H9 (cell line): ENCODE results near the gene HSD3B1. TPM values are rescaled to one million over a fixed set of nuclear protein-coding genes. Genes with fewer than 3 reads are reported as not detected.

ENCODE experiments used
- DNase-seq: peaks from one replicate; pipeline ENCODE4 v3.0.0-alpha.2; 2017
- H2AFZ ChIP-seq: one replicate; pipeline ENCODE4 v1.6.1; 2013; ENCODE audit warnings: mild to moderate bottlenecking, low read length, control low read depth, moderate library complexity
- H2AK5ac ChIP-seq: 2 replicates; pipeline ENCODE4 v1.6.1; 2013; ENCODE audit warnings: low read length, control low read depth, mixed read lengths; ENCODE audit not compliant: insufficient read length
- H2BK120ac ChIP-seq: one replicate; pipeline ENCODE4 v1.6.1; 2013; ENCODE audit warnings: low read depth, mild to moderate bottlenecking, low read length, control low read depth, inconsistent platforms; ENCODE audit not compliant: poor library complexity, severe bottlenecking
- H2BK12ac ChIP-seq: 2 replicates; pipeline ENCODE4 v1.6.1; 2013; ENCODE audit warnings: low read length, control low read depth, mixed read lengths, low read depth; ENCODE audit not compliant: insufficient read length
- H2BK15ac ChIP-seq: 2 replicates; pipeline ENCODE4 v1.6.1; 2013; ENCODE audit warnings: low read depth, low read length, control low read depth
- H2BK20ac ChIP-seq: one replicate; pipeline ENCODE4 v1.6.1; 2013; ENCODE audit warnings: low read depth, mild to moderate bottlenecking, low read length, control low read depth, inconsistent platforms; ENCODE audit not compliant: poor library complexity, severe bottlenecking
- H2BK5ac ChIP-seq: 2 replicates; pipeline ENCODE4 v1.6.1; 2013; ENCODE audit warnings: low read length, control low read depth, mixed read lengths; ENCODE audit not compliant: insufficient read length
- H3K14ac ChIP-seq: 2 replicates; pipeline ENCODE4 v1.6.1; 2013; ENCODE audit warnings: low read length, control low read depth; ENCODE audit not compliant: insufficient read depth
- H3K18ac ChIP-seq: 2 replicates; pipeline ENCODE4 v1.6.1; 2013; ENCODE audit warnings: low read depth, mild to moderate bottlenecking, mixed read lengths, low read length, control low read depth; ENCODE audit not compliant: insufficient read length
- H3K23ac ChIP-seq: 2 replicates; pipeline ENCODE4 v1.6.1; 2013; ENCODE audit warnings: low read length, control low read depth, mixed read lengths, low read depth; ENCODE audit not compliant: insufficient read length
- H3K23me2 ChIP-seq: 2 replicates; pipeline ENCODE4 v1.6.1; 2013; ENCODE audit warnings: low read depth, mild to moderate bottlenecking, mixed read lengths, low read length, control low read depth; ENCODE audit not compliant: insufficient read length, poor library complexity, severe bottlenecking
- H3K27ac ChIP-seq: 2 replicates; pipeline ENCODE4 v1.5.1; 2013; ENCODE audit warnings: low read length, control low read depth, mixed read lengths, low read depth; ENCODE audit not compliant: insufficient read length
- H3K27me3 ChIP-seq: 2 replicates; pipeline ENCODE4 v1.6.1; 2013; ENCODE audit warnings: low read length, control low read depth, inconsistent platforms; ENCODE audit not compliant: insufficient read depth
- H3K4ac ChIP-seq: 2 replicates; pipeline ENCODE4 v1.6.1; 2013; ENCODE audit warnings: low read depth, mild to moderate bottlenecking, control low read depth, inconsistent platforms, low read length, moderate library complexity
- H3K4me1 ChIP-seq: 2 replicates; pipeline ENCODE4 v1.6.1; 2013; ENCODE audit warnings: low read length, control low read depth, inconsistent platforms; ENCODE audit not compliant: insufficient read depth
- H3K4me2 ChIP-seq: 2 replicates; pipeline ENCODE4 v1.6.1; 2013; ENCODE audit warnings: low read length, control low read depth, mixed read lengths; ENCODE audit not compliant: insufficient read length, insufficient read depth
- H3K56ac ChIP-seq: 2 replicates; pipeline ENCODE4 v1.6.1; 2013; ENCODE audit warnings: low read depth, mild to moderate bottlenecking, mixed read lengths, low read length, control low read depth; ENCODE audit not compliant: insufficient read length
- H3K79me1 ChIP-seq: 2 replicates; pipeline ENCODE4 v1.6.1; 2013; ENCODE audit warnings: low read depth, mild to moderate bottlenecking, moderate library complexity, low read length, control low read depth, inconsistent platforms; ENCODE audit not compliant: insufficient read depth, poor library complexity, severe bottlenecking
- H3K79me2 ChIP-seq: 2 replicates; pipeline ENCODE4 v1.6.1; 2013; ENCODE audit warnings: low read length, control low read depth, inconsistent platforms; ENCODE audit not compliant: insufficient read depth
- H3K9ac ChIP-seq: 2 replicates; pipeline ENCODE4 v1.6.1; 2013; ENCODE audit warnings: low read length, control low read depth, mixed read lengths; ENCODE audit not compliant: insufficient read length; ENCODE audit errors: extremely low read depth
- H3K9me3 ChIP-seq: one replicate; pipeline ENCODE4 v1.6.1; 2013; ENCODE audit warnings: low read depth, low read length, inconsistent platforms; ENCODE audit not compliant: control insufficient read depth
- H3T11ph ChIP-seq: one replicate; pipeline ENCODE4 v1.6.1; 2013; ENCODE audit warnings: mild to moderate bottlenecking, low read length, control low read depth, inconsistent platforms
- H4K20me1 ChIP-seq: one replicate; pipeline ENCODE4 v1.6.1; 2013; ENCODE audit not compliant: control insufficient read depth, insufficient read length, insufficient read depth
- H4K5ac ChIP-seq: 2 replicates; pipeline ENCODE4 v1.6.1; 2013; ENCODE audit warnings: low read depth, mild to moderate bottlenecking, mixed read lengths, low read length, control low read depth; ENCODE audit not compliant: insufficient read length
- H4K8ac ChIP-seq: replicated peaks from 2 replicates; pipeline ENCODE4 v1.6.1; 2013; ENCODE audit warnings: low read length, control low read depth, mixed read lengths, low read depth; ENCODE audit not compliant: insufficient read length
- H4K91ac ChIP-seq: 2 replicates; pipeline ENCODE4 v1.6.1; 2013; ENCODE audit warnings: low read depth, mild to moderate bottlenecking, moderate library complexity, mixed read lengths, low read length, control low read depth; ENCODE audit not compliant: insufficient read length
- H3K27ac Mint-ChIP-seq, 3 experiments: 2 replicates in 2 of 3; 3 replicates in 1 of 3; pipeline ENCODE4 v1.8.0; 2020 to 2021; ENCODE audit warnings: mixed read lengths in 3 of 3, mild to moderate bottlenecking in 1 of 3, moderate library complexity in 1 of 3
- H3K27me3 Mint-ChIP-seq: 2 replicates; pipeline ENCODE4 v1.8.0; 2021; ENCODE audit warnings: low read depth, mild to moderate bottlenecking, moderate library complexity, mixed read lengths
- H3K36me3 Mint-ChIP-seq, 3 experiments: 2 replicates in 2 of 3; 3 replicates in 1 of 3; pipeline ENCODE4 v1.8.0; 2020 to 2021; ENCODE audit warnings: low read depth in 3 of 3, mixed read lengths in 3 of 3; ENCODE audit not compliant: insufficient read depth in 1 of 3
- H3K4me1 Mint-ChIP-seq, 2 experiments: 2 replicates each; pipeline ENCODE4 v1.8.0; 2020; ENCODE audit warnings: mixed read lengths in 2 of 2
- H3K4me3 Mint-ChIP-seq, 2 experiments: 2 replicates in 1 of 2; 3 replicates in 1 of 2; pipeline ENCODE4 v1.8.0; 2020 to 2021; ENCODE audit warnings: mild to moderate bottlenecking in 2 of 2, mixed read lengths in 2 of 2, moderate library complexity in 1 of 2
- H3K9me3 Mint-ChIP-seq, 2 experiments: 2 replicates in 1 of 2; 3 replicates in 1 of 2; pipeline ENCODE4 v1.8.0; 2020; ENCODE audit warnings: mild to moderate bottlenecking in 2 of 2, mixed read lengths in 2 of 2, moderate library complexity in 1 of 2
- WGBS: extraction: QIAGEN DNeasy Blood & Tissue Kit; methylation state at CpG from one replicate; pipeline ENCODE4 v1.1.7; 2013; ENCODE audit warnings: missing lambda C conversion rate, low lambda C conversion rate, mixed read lengths; ENCODE audit not compliant: insufficient read length; ENCODE audit errors: extremely low coverage; 5-methylcytosine and 5-hydroxymethylcytosine counted together
- total RNA-seq: library from RNA; stranded (reverse); gene quantifications from 2 replicates; pipeline ENCODE4 v1.2.1, GENCODE V29; 2021
- TF ChIP-seq, protein P1 (sequence below): fragments of 200-600 bp; sonication (generic); conservative IDR thresholded peaks from 3 replicates; pipeline ENCODE4 v1.8.0; 2021; ENCODE audit warnings: antibody characterized with exemption, mild to moderate bottlenecking

Gene HSD3B1
- total RNA-seq, 1 experiment from 2014 or later, result not detected

DNA sequence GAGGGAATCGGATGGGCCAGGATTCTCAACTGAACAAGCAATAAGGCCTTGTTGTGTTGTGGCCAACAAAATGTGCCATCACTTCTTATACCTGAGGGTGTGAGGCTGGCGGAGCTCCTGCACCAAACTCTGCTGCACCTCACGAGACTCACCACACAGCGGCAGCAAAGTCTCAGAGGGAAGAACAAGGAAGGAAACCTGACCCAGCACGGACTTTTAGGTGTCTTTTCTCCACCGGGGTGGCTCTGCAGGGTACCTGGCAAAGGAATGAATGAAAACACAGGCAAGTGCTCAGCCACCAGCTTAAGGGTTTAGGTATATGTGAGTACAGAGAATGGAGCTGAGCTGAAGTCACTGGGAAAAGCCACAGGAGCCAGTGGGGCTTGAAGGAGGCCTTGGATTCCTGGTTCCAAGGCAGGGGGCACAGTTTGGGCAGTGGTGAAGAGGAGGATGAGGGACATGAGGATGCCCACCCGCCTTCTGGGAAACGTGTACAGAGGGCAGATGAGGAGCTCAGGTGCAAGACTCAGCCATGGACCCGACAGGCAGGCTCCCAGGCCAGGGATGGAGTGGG lies 31.1 kb upstream of the HSD3B1 start:
- no CpG with 5 or more reads among the region's 9 CpGs for WGBS
- no peak overlapping the region for H3K56ac ChIP-seq
- no peak overlapping the region for H3K4ac ChIP-seq
- H3K4me2 ChIP-seq, result no peak overlapping the region
- Mint-ChIP-seq H3K4me3 (no peak overlapping the region), H3K27me3 (peaks cover 3% of the 10 kb centered on the region; the same call in 1 of the 2 replicates), H3K36me3 (no peaks in the 10 kb centered on the region), H3K27ac (peak overlapping the region; percentile 32 to 73 (median 63); a peak in 2 of 7 replicates), H3K4me1 (peaks cover 9% of the 10 kb centered on the region in 2 experiments), H3K9me3 (no peaks in the 10 kb centered on the region)
- no peak overlapping the region for H3K27ac ChIP-seq
- no peaks in the 10 kb centered on the region for H3K27me3 ChIP-seq
- no peak overlapping the region for H2BK120ac ChIP-seq
- no peak overlapping the region for H2AK5ac ChIP-seq
- no peak overlapping the region for H4K8ac ChIP-seq
- no peaks in the 10 kb centered on the region for H3K23me2 ChIP-seq
- no peak overlapping the region for H3K9ac ChIP-seq
- no peak overlapping the region for H3T11ph ChIP-seq
- no peaks in the 10 kb centered on the region for H3K79me2 ChIP-seq
- no peak overlapping the region for H2BK12ac ChIP-seq
- no peaks in the 10 kb centered on the region for H3K9me3 ChIP-seq
- no peak overlapping the region for H3K23ac ChIP-seq
- TF ChIP-seq, protein P1, sequence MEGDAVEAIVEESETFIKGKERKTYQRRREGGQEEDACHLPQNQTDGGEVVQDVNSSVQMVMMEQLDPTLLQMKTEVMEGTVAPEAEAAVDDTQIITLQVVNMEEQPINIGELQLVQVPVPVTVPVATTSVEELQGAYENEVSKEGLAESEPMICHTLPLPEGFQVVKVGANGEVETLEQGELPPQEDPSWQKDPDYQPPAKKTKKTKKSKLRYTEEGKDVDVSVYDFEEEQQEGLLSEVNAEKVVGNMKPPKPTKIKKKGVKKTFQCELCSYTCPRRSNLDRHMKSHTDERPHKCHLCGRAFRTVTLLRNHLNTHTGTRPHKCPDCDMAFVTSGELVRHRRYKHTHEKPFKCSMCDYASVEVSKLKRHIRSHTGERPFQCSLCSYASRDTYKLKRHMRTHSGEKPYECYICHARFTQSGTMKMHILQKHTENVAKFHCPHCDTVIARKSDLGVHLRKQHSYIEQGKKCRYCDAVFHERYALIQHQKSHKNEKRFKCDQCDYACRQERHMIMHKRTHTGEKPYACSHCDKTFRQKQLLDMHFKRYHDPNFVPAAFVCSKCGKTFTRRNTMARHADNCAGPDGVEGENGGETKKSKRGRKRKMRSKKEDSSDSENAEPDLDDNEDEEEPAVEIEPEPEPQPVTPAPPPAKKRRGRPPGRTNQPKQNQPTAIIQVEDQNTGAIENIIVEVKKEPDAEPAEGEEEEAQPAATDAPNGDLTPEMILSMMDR, result peak; percentile 82
- no peak overlapping the region for H2AFZ ChIP-seq
- peak; percentile 89 for DNase-seq
- no peak overlapping the region for H3K18ac ChIP-seq
- no peaks in the 10 kb centered on the region for H4K20me1 ChIP-seq
- no peak overlapping the region for H2BK5ac ChIP-seq
- H3K14ac ChIP-seq, result peak overlapping the region; percentile 40; the same call in 1 of the 2 replicates
- no peaks in the 10 kb centered on the region for H3K4me1 ChIP-seq
- no peak overlapping the region for H4K91ac ChIP-seq
- no peak overlapping the region for H4K5ac ChIP-seq
- H2BK15ac ChIP-seq, result no peak overlapping the region
- no peak overlapping the region for H2BK20ac ChIP-seq
- no peaks in the 10 kb centered on the region for H3K79me1 ChIP-seq
